ENCODE measurements around the gene NHSL1.

NHSL1 gene

GRCh38 chr6:138499303-138500018 lies at the start of gene NHSL1:
NHSL1 (minus strand) TSS chr6:138499494; CDS start chr6:138499290, 204 bp downstream.
- DNase-seq = no peak

GRCh38 chr6:138546733-138547185 lies 47.5 kb upstream of the NHSL1 start:
- DNase-seq = no peak

- DNase-seq = peak in 3 of 56 donors; percentile 2 to 9 (median 4)
Measured at GRCh38 chr6:138545621-138545980, 46.3 kb upstream of the NHSL1 start.

GRCh38 chr6:138544501-138544900 lies 45.2 kb upstream of the NHSL1 start:
- DNase-seq = no peak

- DNase-seq = no peak
Measured at GRCh38 chr6:138543657-138544056, 44.4 kb upstream of the NHSL1 start.

GRCh38 chr6:138541823-138542481 lies 42.7 kb upstream of the NHSL1 start:
- DNase-seq = no peak

GRCh38 chr6:138540468-138540867 lies 41.2 kb upstream of the NHSL1 start:
- no peak for DNase-seq

GRCh38 chr6:138539876-138540275 lies 40.6 kb upstream of the NHSL1 start:
- no peak for DNase-seq

- DNase-seq = peak in 3 of 56 donors; percentile 4 to 23 (median 19)
Measured at GRCh38 chr6:138538390-138539031, 39.2 kb upstream of the NHSL1 start.

- no peak for DNase-seq
Measured at GRCh38 chr6:138537106-138537505, 37.8 kb upstream of the NHSL1 start.

GRCh38 chr6:138535728-138536455 lies 36.6 kb upstream of the NHSL1 start:
- no peak for DNase-seq

- DNase-seq = no peak
Measured at GRCh38 chr6:138533667-138534066, 34.4 kb upstream of the NHSL1 start.

GRCh38 chr6:138531387-138531786 lies 32.1 kb upstream of the NHSL1 start:
- no peak for DNase-seq

GRCh38 chr6:138529478-138529877 lies 30.2 kb upstream of the NHSL1 start:
- DNase-seq = no peak

- no peak for DNase-seq
Measured at GRCh38 chr6:138528956-138529355, 29.7 kb upstream of the NHSL1 start.

GRCh38 chr6:138528137-138528536 lies 28.8 kb upstream of the NHSL1 start:
- DNase-seq = no peak

- no peak for DNase-seq
Measured at GRCh38 chr6:138527411-138528088, 28.3 kb upstream of the NHSL1 start.

GRCh38 chr6:138526822-138527235 lies 27.5 kb upstream of the NHSL1 start:
- peak in 1 of 56 donors; percentile 29 for DNase-seq

- no peak for DNase-seq
Measured at GRCh38 chr6:138525355-138525754, 26.1 kb upstream of the NHSL1 start.

GRCh38 chr6:138524526-138524925 lies 25.2 kb upstream of the NHSL1 start:
- no peak for DNase-seq
